Body of pancreas (tissue), 4 donors: ENCODE results near the gene SURF1. TPM values are rescaled to one million over a fixed set of nuclear protein-coding genes. Genes with fewer than 3 reads are reported as not detected.

ENCODE experiments used
- ATAC-seq: fragments of 150-250 bp; one replicate; pipeline ENCODE4 v1.9.1; 2016
- DNase-seq, 4 donors: peaks; one replicate each; pipeline ENCODE4 v3.0.0-alpha.2; 2019
- H3K27ac ChIP-seq, 4 donors: fragments of 200-600 bp; sonication (generic); 1 replicate in 3 of 4; 2 replicates in 1 of 4; pipeline versions ENCODE4 v1.5.1 to v1.6.1; 2016 to 2019; ENCODE audit warnings: mild to moderate bottlenecking in 1 of 4, mixed read lengths in 1 of 4, moderate library complexity in 1 of 4
- H3K27me3 ChIP-seq, 2 donors: fragments of 200-600 bp; sonication (generic); one replicate each; pipeline ENCODE4 v1.6.0; 2016; ENCODE audit warnings: mild to moderate bottlenecking in 1 of 2
- H3K36me3 ChIP-seq, 2 donors: fragments of 200-600 bp; sonication (generic); replicated peaks in 1 of 2; 2 replicates each; pipeline ENCODE4 v1.5.1; 2016; ENCODE audit warnings: low read depth in 2 of 2; ENCODE audit not compliant: insufficient read depth in 1 of 2
- H3K4me1 ChIP-seq: fragments of 200-600 bp; sonication (generic); one replicate; pipeline ENCODE4 v1.6.0; 2016
- H3K4me3 ChIP-seq, 2 donors: fragments of 200-600 bp; sonication (generic); 1 replicate in 1 of 2; 2 replicates in 1 of 2; pipeline ENCODE4 v1.5.1; 2016 to 2019
- H3K9me3 ChIP-seq, 3 donors: fragments of 200-600 bp; sonication (generic); 1 replicate in 2 of 3; 2 replicates in 1 of 3; pipeline ENCODE4 v1.5.1; 2016
- POLR2A ChIP-seq, 3 donors: fragments of 450-650 bp; IDR thresholded peaks; one replicate each; pipeline ENCODE4 v1.6.1; 2016; ENCODE audit warnings: antibody characterized with exemption in 3 of 3, mild to moderate bottlenecking in 2 of 3
- WGBS, 2 donors: methylation state at CpG; one replicate each; pipeline ENCODE4 v1.1.5; 2017; 5-methylcytosine and 5-hydroxymethylcytosine counted together
- intact Hi-C: fragments of 100-400 bp; cut with DNase I; formaldehyde crosslinking; loops from one replicate; pipeline ENCODE4 v1.15.1; 2023
- total RNA-seq, 2 donors: library from RNA; depleted of rRNA; stranded (reverse); fragments of >200 nt; gene quantifications; one replicate each; pipeline ENCODE4 v1.1.0, GENCODE V29; 2016
- TF ChIP-seq, protein P1 (sequence below), 7 experiments: fragments of 450-650 bp in 4 of 7; fragments of 200-600 bp in 3 of 7; sonication (generic) in 3 of 7; IDR thresholded peaks; one replicate each; pipeline ENCODE4 v1.5.1; 2016 to 2019; ENCODE audit warnings: antibody characterized with exemption in 7 of 7

SURF1 gene
- total RNA-seq, 2 donors from 2014 or later, result 31.0 to 43.1 TPM

DNA sequence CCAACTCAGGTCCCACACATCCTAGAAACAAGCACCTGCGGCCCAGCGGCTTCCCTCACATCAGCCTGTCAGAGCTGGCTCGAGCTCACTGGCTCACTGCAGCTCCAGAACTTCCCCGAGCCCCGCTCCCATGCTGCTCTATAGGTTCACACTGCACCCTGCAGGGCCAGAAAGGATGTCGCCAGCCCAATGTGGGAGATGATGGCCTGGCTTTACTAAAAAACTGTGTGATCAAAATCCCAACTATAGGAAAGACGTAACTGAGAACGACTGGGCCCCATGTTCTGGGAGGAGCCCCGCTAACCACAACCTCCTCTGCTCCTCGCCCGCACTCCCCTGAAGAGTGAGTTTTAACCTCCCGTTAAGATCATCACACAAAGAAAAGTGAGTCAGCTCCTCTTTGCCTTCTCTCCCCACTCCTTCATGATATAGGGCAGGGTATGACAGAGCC is 15.0 kb upstream of the SURF1 start:
- Histone ChIP-seq H3K27me3 (no peaks in the 10 kb centered on the region), H3K36me3 (no peaks in the 10 kb centered on the region), H3K4me1 (peaks cover 80% of the 10 kb centered on the region), H3K4me3 (no peak overlapping the region), H3K27ac (peak overlapping the region in 2 of 4 donors; percentile 66 to 73), H3K9me3 (no peaks in the 10 kb centered on the region)
- intact Hi-C loops, result loop anchor here (5.0 kb wide), 1 partner anchor 51 kb away; the partner anchor contains the start of gene ADAMTS13
- ATAC-seq (no peak), DNase-seq (no peak)
- WGBS, 2 donors, result 35 to 41% methylated on average over 12 of the region's 12 CpGs
- no peak for TF ChIP-seq POLR2A (IDR thresholded peaks at IDR 0.05)
- TF ChIP-seq, protein P1, sequence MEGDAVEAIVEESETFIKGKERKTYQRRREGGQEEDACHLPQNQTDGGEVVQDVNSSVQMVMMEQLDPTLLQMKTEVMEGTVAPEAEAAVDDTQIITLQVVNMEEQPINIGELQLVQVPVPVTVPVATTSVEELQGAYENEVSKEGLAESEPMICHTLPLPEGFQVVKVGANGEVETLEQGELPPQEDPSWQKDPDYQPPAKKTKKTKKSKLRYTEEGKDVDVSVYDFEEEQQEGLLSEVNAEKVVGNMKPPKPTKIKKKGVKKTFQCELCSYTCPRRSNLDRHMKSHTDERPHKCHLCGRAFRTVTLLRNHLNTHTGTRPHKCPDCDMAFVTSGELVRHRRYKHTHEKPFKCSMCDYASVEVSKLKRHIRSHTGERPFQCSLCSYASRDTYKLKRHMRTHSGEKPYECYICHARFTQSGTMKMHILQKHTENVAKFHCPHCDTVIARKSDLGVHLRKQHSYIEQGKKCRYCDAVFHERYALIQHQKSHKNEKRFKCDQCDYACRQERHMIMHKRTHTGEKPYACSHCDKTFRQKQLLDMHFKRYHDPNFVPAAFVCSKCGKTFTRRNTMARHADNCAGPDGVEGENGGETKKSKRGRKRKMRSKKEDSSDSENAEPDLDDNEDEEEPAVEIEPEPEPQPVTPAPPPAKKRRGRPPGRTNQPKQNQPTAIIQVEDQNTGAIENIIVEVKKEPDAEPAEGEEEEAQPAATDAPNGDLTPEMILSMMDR (IDR thresholded peaks at IDR 0.05), result no peak

DNA sequence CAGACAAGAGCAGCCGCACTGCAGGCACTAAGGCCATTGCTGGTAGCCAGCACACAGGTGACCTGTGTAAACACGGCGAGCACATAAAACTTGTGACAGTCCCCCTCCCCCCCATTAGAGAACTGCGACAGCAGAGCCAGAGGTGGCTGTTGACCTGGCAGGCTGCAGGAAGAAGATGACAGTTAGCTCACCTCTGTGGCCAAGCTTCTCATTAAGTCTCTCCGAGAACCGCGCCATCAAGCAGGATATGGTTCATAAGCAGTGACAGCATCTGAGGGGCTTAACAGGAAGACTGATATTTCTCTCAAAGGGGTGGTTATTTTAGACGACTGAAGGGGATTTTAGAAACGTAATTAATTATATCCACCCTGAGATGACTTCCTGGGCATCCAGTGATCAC is 14.4 kb upstream of the SURF1 start:
- peaks cover 4 to 5% of the 10 kb centered on the region in 2 donors for H3K36me3 ChIP-seq
- no peaks in the 10 kb centered on the region for H3K9me3 ChIP-seq
- no peak overlapping the region for H3K4me3 ChIP-seq
- H3K4me1 ChIP-seq, result peaks cover 82% of the 10 kb centered on the region
- H3K27me3 ChIP-seq, result no peaks in the 10 kb centered on the region
- DNase-seq (peak in 3 of 4 donors; percentile 60 to 64 (median 64)), ATAC-seq (no peak)
- intact Hi-C loops, result loop anchor here (5.0 kb wide), 1 partner anchor 52 kb away; the partner anchor contains the start of gene ADAMTS13
- 16 to 27% methylated on average over 5 to 9 of the region's 9 CpGs for WGBS, 2 donors
- TF ChIP-seq POLR2A (IDR thresholded peaks at IDR 0.05), result peak in 1 of 3 donors; percentile 38
- TF ChIP-seq, protein P1 (IDR thresholded peaks at IDR 0.05), result no peak
- peak overlapping the region in 2 of 4 donors; percentile 66 to 73 for H3K27ac ChIP-seq

DNA sequence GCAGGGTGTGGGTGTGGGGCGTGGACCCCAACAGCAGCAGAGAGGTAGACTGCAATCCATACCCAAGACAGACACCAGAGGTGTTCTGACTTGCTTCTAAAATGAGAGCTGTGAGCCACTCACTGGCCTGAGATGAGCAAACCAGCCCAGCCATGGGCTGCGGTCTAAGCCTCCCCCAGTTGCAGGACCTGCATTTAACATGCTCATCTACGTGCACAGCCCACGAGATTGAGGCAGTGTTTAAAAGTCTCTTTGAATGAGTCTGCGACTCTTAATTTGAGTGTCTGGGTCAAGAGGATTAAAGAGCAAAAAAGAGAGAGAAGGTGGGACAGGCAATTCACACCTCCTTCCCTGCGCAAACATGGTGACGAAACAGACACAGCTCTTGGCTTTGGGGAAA is 13.6 kb upstream of the SURF1 start:
- Histone ChIP-seq H3K27me3 (no peaks in the 10 kb centered on the region), H3K4me3 (no peak overlapping the region), H3K36me3 (peaks cover 4 to 9% of the 10 kb centered on the region in 2 donors), H3K27ac (peak overlapping the region in 3 of 4 donors; percentile 28 to 73 (median 66)), H3K9me3 (no peaks in the 10 kb centered on the region), H3K4me1 (peaks cover 86% of the 10 kb centered on the region)
- ATAC-seq (no peak), DNase-seq (no peak)
- no peak for TF ChIP-seq POLR2A (IDR thresholded peaks at IDR 0.05)
- TF ChIP-seq, protein P1 (IDR thresholded peaks at IDR 0.05), result no peak
- 69 to 73% methylated on average over 7 of the region's 7 CpGs for WGBS, 2 donors
- intact Hi-C loops, result loop anchor here (5.0 kb wide), 1 partner anchor 52 kb away; the partner anchor contains the start of gene ADAMTS13

DNA sequence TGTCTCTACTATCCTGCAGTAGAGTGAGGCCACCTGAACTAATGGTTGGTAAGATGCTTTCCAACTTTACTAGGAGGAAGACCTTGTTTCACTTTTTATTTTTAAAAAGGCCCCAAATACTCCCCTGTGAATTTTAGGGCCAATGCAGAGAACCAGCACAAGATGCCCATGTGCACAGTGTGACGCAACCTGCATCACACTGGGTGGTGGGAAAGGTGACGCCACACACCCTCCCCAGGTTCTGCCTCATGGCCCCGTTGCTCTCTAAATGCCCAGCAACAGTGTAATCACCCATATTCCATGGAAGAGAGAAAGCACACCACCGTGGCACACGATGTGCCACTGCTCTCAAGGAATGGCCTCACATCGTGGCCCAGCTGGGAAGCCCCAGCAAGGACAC is 13.1 kb upstream of the SURF1 start:
- peaks cover 4 to 9% of the 10 kb centered on the region in 2 donors for H3K36me3 ChIP-seq
- H3K4me3 ChIP-seq, result no peak overlapping the region
- H3K9me3 ChIP-seq, result no peaks in the 10 kb centered on the region
- TF ChIP-seq POLR2A (IDR thresholded peaks at IDR 0.05), result no peak
- TF ChIP-seq, protein P1 (IDR thresholded peaks at IDR 0.05), result no peak
- no peak for ATAC-seq
- intact Hi-C loops, result no loop called here
- 40 to 63% methylated on average over 6 of the region's 6 CpGs for WGBS, 2 donors
- peak overlapping the region in 3 of 4 donors; percentile 28 to 73 (median 66) for H3K27ac ChIP-seq
- H3K27me3 ChIP-seq, result no peaks in the 10 kb centered on the region
- DNase-seq, result peak in 1 of 4 donors; percentile 33
- peaks cover 85% of the 10 kb centered on the region for H3K4me1 ChIP-seq
